Mesothelial cell of epicardium (in vitro differentiated cells): ENCODE data around the gene RFK. TPM values are rescaled to one million over a fixed set of nuclear protein-coding genes. Genes with fewer than 3 reads are reported as not detected.
"Not testable (repeated sequence)": the region's sequence is repeated elsewhere in the genome, so short reads cannot be mapped to it uniquely, and the experiment has no call there.

Experiments
- DNase-seq, 2 experiments: peaks; one replicate each; pipeline ENCODE4 v3.0.0; 2021; ENCODE audit warnings: low spot score in 2 of 2; ENCODE audit not compliant: unreplicated experiment in 2 of 2
- H3K27ac Mint-ChIP-seq: 2 replicates; pipeline ENCODE4 v1.8.0; 2021; ENCODE audit warnings: mixed read lengths
- H3K27me3 Mint-ChIP-seq: 2 replicates; pipeline ENCODE4 v1.8.0; 2021; ENCODE audit warnings: low read depth, mixed read lengths
- H3K36me3 Mint-ChIP-seq: 2 replicates; pipeline ENCODE4 v1.8.0; 2021; ENCODE audit warnings: mixed read lengths
- H3K4me1 Mint-ChIP-seq: 2 replicates; pipeline ENCODE4 v1.8.0; 2021; ENCODE audit warnings: mixed read lengths
- H3K4me3 Mint-ChIP-seq: 2 replicates; pipeline ENCODE4 v1.8.0; 2021; ENCODE audit warnings: mild to moderate bottlenecking, moderate library complexity, mixed read lengths
- H3K9me3 Mint-ChIP-seq: 2 replicates; pipeline ENCODE4 v1.8.0; 2021; ENCODE audit warnings: mixed read lengths
- total RNA-seq: library from RNA; stranded (reverse); gene quantifications from 3 replicates; pipeline ENCODE4 v1.2.1, GENCODE V29; 2021
- TF ChIP-seq, protein P1 (sequence below): fragments of 200-600 bp; sonication (generic); IDR thresholded peaks from one replicate; pipeline ENCODE4 v1.5.0; 2021; ENCODE audit warnings: antibody characterized with exemption; ENCODE audit not compliant: unreplicated experiment

RFK gene
- total RNA-seq = 8.5 to 10.2 TPM (median 9.7 TPM) in 3 replicates

GRCh38 chr9:76394195-76394959 is at the start of gene RFK:
RFK (minus strand) TSS chr9:76394426; CDS start chr9:76394171, 255 bp downstream.
- Mint-ChIP-seq H3K9me3 (peaks cover 10% of the 10 kb centered on the region), H3K36me3 (peaks cover 16% of the 10 kb centered on the region), H3K27ac (peak within 1 kb of the TSS; percentile 97), H3K4me1 (peaks cover 6% of the 10 kb centered on the region), H3K27me3 (no peaks in the 10 kb centered on the region), H3K4me3 (peak within 1 kb of the TSS; percentile 83)
- TF ChIP-seq, protein P1, sequence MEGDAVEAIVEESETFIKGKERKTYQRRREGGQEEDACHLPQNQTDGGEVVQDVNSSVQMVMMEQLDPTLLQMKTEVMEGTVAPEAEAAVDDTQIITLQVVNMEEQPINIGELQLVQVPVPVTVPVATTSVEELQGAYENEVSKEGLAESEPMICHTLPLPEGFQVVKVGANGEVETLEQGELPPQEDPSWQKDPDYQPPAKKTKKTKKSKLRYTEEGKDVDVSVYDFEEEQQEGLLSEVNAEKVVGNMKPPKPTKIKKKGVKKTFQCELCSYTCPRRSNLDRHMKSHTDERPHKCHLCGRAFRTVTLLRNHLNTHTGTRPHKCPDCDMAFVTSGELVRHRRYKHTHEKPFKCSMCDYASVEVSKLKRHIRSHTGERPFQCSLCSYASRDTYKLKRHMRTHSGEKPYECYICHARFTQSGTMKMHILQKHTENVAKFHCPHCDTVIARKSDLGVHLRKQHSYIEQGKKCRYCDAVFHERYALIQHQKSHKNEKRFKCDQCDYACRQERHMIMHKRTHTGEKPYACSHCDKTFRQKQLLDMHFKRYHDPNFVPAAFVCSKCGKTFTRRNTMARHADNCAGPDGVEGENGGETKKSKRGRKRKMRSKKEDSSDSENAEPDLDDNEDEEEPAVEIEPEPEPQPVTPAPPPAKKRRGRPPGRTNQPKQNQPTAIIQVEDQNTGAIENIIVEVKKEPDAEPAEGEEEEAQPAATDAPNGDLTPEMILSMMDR = no peak
- peak; percentile 92 to 99 for DNase-seq

- H3K27me3 Mint-ChIP-seq = no peaks in the 10 kb centered on the region
- H3K4me1 Mint-ChIP-seq = peaks cover 7% of the 10 kb centered on the region
- H3K9me3 Mint-ChIP-seq = peaks cover 4% of the 10 kb centered on the region
- H3K36me3 Mint-ChIP-seq = peaks cover 2% of the 10 kb centered on the region
- TF ChIP-seq, protein P1 = no peak
- H3K4me3 Mint-ChIP-seq = no peak overlapping the region
- no peak overlapping the region for H3K27ac Mint-ChIP-seq
- no peak for DNase-seq
Observed at GRCh38 chr9:76443887-76444286, 49.7 kb upstream of the RFK start.

- peaks cover 4% of the 10 kb centered on the region for H3K9me3 Mint-ChIP-seq
- no peak overlapping the region for H3K27ac Mint-ChIP-seq
- no peaks in the 10 kb centered on the region for H3K27me3 Mint-ChIP-seq
- no peak overlapping the region for H3K4me3 Mint-ChIP-seq
- peaks cover 9% of the 10 kb centered on the region for H3K4me1 Mint-ChIP-seq
- DNase-seq = no peak
- H3K36me3 Mint-ChIP-seq = peaks cover 2% of the 10 kb centered on the region
- TF ChIP-seq, protein P1 = no peak
Observed at GRCh38 chr9:76441551-76442322, 47.5 kb upstream of the RFK start.

DNA sequence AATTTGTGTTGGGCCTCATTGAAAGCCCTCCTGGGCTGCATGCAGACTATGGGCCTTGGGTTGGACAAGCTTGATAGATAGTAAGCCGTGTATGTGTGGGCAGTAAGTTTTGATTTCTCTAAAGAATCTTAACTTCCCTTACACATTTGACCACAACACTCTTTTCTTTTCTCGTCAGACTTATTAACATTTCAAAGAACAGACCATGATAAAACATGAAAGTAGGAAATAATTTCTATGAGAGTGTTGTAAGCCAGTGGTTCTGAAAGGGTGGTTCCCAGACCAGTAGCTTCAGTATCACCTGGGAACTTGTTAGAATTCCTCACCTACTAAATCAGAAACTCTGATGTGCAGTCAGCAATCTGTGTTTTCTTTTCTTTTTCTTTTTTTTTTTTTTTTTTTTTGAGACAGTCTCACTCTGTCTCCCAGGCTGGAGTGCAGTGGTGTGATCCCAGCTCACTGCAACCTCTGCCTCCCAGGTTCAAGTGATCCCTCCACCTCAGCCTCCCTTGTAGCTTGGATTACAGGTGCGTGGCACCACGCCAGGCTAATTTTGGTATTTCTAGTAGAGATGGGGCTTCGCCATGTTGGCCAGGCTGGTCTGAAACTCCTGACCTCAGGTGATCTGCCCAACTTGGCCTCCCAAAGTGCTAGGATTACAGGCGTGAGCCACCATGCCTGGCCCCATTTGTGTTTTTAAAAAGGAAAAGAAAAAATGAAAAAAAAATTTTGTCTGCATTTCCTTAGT is 44.8 kb upstream of the RFK start:
- Mint-ChIP-seq H3K9me3 (peaks cover 9% of the 10 kb centered on the region), H3K27me3 (no peaks in the 10 kb centered on the region), H3K27ac (no peak overlapping the region), H3K4me3 (no peak overlapping the region), H3K36me3 (peaks cover 2% of the 10 kb centered on the region), H3K4me1 (peaks cover 5% of the 10 kb centered on the region)
- TF ChIP-seq, protein P1 = no peak
- no peak for DNase-seq

DNA sequence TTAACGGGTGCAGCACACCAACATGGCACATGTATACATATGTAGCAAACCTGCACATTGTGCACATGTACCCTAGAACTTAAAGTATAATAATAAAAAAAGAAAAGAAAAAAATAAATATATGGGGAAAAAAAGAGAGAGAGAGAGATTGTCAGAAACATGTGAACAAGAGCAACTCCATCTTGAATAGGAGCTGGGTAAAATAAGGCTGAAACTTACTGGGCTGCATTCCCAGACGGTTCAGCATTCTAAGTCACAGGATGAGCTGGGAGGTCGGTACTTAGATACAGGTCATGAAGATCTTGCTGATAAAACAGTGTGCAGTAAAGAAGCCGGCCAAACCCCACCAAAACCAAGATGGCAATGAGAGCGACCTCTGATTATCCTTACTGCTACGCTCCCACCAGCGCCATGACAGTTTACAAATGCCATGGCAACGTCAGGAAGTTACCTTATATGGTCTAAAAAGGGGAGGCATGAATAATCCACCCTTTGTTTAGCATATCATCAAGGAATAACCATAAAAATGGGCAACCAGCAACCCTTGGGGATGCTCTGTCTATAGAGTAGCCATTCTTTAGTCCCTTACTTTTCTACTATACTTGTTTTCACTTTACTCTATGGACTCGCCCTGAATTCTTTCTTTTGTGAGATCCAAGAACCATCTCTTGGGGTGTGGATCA is 42.9 kb upstream of the RFK start:
- not testable (repeated sequence) for H3K27ac Mint-ChIP-seq, H3K9me3 Mint-ChIP-seq, DNase-seq, H3K27me3 Mint-ChIP-seq, H3K4me1 Mint-ChIP-seq, H3K4me3 Mint-ChIP-seq, H3K36me3 Mint-ChIP-seq

DNA sequence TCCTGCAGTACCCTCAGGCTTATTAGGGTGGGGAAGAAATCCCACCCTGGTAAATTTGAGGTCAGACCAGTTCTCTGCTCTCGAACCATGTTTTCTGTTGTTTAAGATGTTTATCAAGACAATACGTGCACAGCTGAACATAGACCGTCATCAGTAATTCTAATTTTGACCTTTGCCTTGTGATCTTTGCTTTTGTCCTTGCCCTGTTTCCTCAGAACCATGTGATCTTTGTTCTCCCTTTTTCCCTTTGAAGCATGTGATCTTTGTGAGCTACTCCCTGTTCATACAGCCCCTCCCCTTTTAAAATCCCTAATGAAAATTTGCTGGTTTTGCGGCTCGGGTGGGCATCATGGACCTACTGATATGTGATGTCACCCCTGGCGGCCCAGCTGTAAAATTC is 40.7 kb upstream of the RFK start:
- H3K9me3 Mint-ChIP-seq, H3K27me3 Mint-ChIP-seq, H3K27ac Mint-ChIP-seq, H3K4me3 Mint-ChIP-seq, DNase-seq, H3K4me1 Mint-ChIP-seq, H3K36me3 Mint-ChIP-seq: not testable (repeated sequence)
